ENCODE data around the gene EARS2. TPM values are rescaled to one million over a fixed set of nuclear protein-coding genes. Genes with fewer than 3 reads are reported as not detected.

Gene EARS2
- total and polyA plus RNA-seq, 9 of the 15 experiments (the other 6 are each of a cell fraction or from before 2014, with no cell fraction given), result 17.6 to 58.6 (median 36.3) TPM

GRCh38 chr16:23482778-23483177 lies 74.4 kb downstream of the EARS2 start (continued):
- TF ChIP-seq IRF9 (tag; IDR thresholded peaks at IDR 0.05), result no peak
- no peak for TF ChIP-seq PPARD (CRISPR knock-in tag; IDR thresholded peaks at IDR 0.05)
- no peak for TF ChIP-seq RBM39 (optimal IDR thresholded peaks at IDR 0.05; ENCODE audit: low read depth, low read length)

GRCh38 chr16:23480257-23480656 lies 76.9 kb downstream of the EARS2 start:
- DNase-seq (ENCODE audit: extremely low read depth in 1 of 4, low spot score in 3 of 4), result no peak
- Histone ChIP-seq H3K9me3 (replicated peaks; ENCODE audit: control insufficient read depth, insufficient read depth, low read depth, low read length) (no peaks in the 10 kb centered on the region), H4K20me1 (replicated peaks; ENCODE audit: control insufficient read depth, insufficient read depth, low read length) (0 out of 2 replicates have a peak, but pooled peaks cover 7% of the 10 kb centered on the region), H3K27ac (ENCODE audit: extremely low read depth, low read depth, low read length) (no peak overlapping the region), H3K4me1 (replicated peaks in 1 of 2; ENCODE audit: control insufficient read depth in 2 of 2, insufficient read depth in 2 of 2, low read length in 2 of 2) (no peaks in the 10 kb centered on the region), H2AFZ (ENCODE audit: low read depth, low read length) (no peak overlapping the region), H3K9ac (ENCODE audit: insufficient read depth in 1 of 2, low read depth in 2 of 2, low read length in 2 of 2) (no peak overlapping the region), H3K9me1 (ENCODE audit: control insufficient read depth, insufficient read depth, low read length) (no peaks in the 10 kb centered on the region), H3K4me3 (no peak overlapping the region), H3K79me2 (ENCODE audit: control insufficient read depth, insufficient read depth, low read length) (no peaks in the 10 kb centered on the region), H3K4me2 (ENCODE audit: insufficient read depth, low read length) (no peak overlapping the region), H3K36me3 (ENCODE audit: control insufficient read depth, insufficient read depth, low read length) (peaks cover 90% of the 10 kb centered on the region), H3K27me3 (ENCODE audit: control insufficient read depth in 2 of 2, insufficient read depth in 2 of 2, low read length in 2 of 2) (no peaks in the 10 kb centered on the region)
- BruUV-seq (replicated peaks), result no TSS peak
- ChIA-PET CTCF (ENCODE audit: low intra/inter-chr PET ratio) (no interaction called here), POLR2A (interaction anchor here (0.7 to 3.4 kb wide), 5 partner anchors 9 to 24 kb away, joined by 3 to 18 read pairs (median 3); no protein-coding TSS in a partner anchor)
- intact Hi-C loops (cut with micrococcal nuclease) (no loop called here), in situ Hi-C loops (cut with MboI) (no loop called here)
- no peak for TF ChIP-seq FOXA3 (CRISPR knock-in tag; conservative IDR thresholded peaks at IDR 0.05 in 1 of 2, IDR thresholded peaks at IDR 0.05 in 1 of 2)
- TF ChIP-seq ELF1 (tag; IDR thresholded peaks at IDR 0.05), result no peak
- TF ChIP-seq, protein P1, sequence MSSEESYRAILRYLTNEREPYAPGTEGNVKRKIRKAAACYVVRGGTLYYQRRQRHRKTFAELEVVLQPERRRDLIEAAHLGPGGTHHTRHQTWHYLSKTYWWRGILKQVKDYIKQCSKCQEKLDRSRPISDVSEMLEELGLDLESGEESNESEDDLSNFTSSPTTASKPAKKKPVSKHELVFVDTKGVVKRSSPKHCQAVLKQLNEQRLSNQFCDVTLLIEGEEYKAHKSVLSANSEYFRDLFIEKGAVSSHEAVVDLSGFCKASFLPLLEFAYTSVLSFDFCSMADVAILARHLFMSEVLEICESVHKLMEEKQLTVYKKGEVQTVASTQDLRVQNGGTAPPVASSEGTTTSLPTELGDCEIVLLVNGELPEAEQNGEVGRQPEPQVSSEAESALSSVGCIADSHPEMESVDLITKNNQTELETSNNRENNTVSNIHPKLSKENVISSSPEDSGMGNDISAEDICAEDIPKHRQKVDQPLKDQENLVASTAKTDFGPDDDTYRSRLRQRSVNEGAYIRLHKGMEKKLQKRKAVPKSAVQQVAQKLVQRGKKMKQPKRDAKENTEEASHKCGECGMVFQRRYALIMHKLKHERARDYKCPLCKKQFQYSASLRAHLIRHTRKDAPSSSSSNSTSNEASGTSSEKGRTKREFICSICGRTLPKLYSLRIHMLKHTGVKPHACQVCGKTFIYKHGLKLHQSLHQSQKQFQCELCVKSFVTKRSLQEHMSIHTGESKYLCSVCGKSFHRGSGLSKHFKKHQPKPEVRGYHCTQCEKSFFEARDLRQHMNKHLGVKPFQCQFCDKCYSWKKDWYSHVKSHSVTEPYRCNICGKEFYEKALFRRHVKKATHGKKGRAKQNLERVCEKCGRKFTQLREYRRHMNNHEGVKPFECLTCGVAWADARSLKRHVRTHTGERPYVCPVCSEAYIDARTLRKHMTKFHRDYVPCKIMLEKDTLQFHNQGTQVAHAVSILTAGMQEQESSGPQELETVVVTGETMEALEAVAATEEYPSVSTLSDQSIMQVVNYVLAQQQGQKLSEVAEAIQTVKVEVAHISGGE (CRISPR knock-in tag; IDR thresholded peaks at IDR 0.05), result no peak
- TF ChIP-seq STAT5A (IDR thresholded peaks at IDR 0.05; ENCODE audit: borderline replicate concordance, low read length), result no peak
- no peak for TF ChIP-seq SMARCC2 (IDR thresholded peaks at IDR 0.05; ENCODE audit: low read depth)
- no peak for FAIRE-seq
- 87% methylated on average over 4 of the region's 4 CpGs for WGBS (ENCODE audit: insufficient coverage, low coverage, missing lambda C conversion rate)
- no peak for ATAC-seq
